HTR-8/SVneo (cell line): Measurements from ENCODE around the gene SLC5A6.
"Not testable (repeated sequence)": the region's sequence is repeated elsewhere in the genome, so short reads cannot be mapped to it uniquely, and the experiment has no call there.

Experiments
- DNase-seq: peaks from one replicate; pipeline ENCODE4 v3.0.0; 2011; ENCODE audit warnings: low spot score, mixed read lengths; ENCODE audit not compliant: insufficient read length
- FAIRE-seq: peaks from 2 replicates; lab custom pipeline; 2011; peaks lifted over from hg19 to GRCh38; lab: Jason Lieb, UNC

Gene SLC5A6

DNA sequence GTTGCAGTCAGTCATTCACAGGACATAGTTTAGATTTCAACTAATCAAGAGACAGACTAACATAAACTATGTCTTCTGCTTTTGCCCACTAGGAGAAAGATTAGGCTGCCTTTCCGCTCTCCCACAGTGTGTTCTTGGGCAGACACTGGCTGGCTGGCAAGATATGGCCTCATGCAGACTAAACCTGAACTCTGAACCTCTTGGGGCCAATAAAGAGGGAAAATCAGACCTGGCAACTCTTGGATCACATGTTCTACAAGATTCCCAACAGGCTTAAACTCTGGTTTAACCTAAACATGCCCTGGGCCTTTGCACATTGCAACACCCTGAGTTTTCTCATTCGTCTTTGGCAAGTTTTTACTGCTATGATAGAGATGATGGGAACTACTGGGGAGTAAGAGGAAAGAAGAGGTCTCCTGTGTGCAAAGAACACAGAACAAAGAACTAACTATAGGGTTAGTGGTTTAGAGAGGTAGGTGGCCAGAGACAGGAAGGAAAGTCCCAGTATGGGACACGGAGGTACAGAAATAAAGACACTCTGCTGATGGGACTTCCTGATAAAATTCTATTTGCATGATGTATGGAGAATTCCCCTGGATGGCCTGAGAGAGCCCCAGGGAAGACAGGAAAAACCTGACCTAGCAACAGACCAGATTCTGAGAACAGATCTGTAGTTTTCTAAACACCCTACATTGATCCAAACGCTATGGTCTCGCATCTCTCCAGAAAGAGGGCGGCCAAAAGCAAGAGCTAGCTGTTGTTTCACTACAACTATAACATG is 2.3 kb downstream of the SLC5A6 start:
- DNase-seq, result no peak
- peak; percentile 20 for FAIRE-seq

DNA sequence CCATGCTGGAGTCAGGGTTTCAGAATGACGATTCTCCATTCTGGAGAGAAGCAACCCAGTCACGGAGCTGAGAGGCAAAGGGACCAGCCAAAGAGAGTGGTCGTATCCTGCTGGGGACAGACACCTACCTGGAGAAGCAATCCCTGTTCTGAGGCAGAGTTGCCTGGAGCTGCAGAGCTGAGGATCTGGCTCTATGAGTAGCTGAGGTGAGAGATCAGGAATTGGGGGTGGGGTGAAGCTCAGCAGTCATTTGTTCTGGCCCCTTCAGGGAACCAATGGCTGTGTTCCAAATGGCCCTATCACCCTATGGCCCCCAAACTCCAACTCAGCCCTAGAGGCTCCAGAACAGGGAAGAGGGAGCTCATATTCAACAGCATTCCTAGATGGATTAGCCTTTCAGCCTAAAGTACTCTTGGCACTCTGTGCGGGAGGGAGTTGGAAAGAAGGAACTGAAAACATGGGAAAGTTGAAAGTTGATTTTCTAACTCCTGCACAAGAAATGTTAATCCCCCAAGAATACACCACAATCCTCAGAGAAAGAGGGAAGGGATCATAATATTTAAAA is 3.5 kb downstream of the SLC5A6 start:
- no peak for FAIRE-seq

DNA sequence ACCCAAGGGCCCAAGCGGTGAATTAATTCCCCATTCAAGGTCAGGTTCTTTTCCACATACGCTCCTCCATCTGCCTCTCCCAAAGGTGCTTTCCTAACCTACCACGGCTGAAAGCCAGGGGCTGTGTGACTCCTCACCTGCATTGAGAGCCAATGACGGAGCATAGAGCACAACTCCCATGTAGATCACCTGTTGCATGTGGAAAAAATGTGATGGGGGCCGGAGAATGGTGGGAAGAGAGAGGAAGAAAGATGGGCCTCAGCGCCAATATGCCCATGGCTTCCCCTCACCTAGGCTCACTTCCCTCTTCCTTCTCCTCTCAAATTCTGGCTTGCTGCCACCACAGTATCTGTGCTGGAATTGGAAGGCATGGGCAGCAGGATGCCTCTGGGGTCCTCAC is 5.7 kb downstream of the SLC5A6 start:
- FAIRE-seq, result no peak

More for the DNA sequence above, 3.5 kb downstream of the SLC5A6 start:
- no peak for DNase-seq

DNA sequence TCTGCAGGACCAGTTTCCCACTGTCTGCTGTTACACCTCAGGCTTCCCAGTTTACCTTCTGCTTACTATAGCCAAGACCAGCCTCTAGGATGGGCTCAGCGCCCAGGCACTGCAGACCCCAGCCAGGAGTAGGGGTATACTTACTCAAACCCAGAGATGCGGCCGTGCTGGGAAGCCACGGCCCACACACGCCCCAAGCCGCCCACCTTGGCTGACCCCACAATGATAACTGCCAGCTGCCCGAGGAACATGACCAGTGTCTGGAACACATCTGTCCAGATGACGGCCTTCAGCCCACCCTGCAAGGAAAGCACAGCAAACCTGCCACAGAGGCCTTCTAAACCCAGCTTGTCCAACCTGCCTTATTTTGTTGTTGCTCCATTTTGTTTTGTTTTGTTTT is 6.9 kb downstream of the SLC5A6 start:
- FAIRE-seq, result no peak

More for the DNA sequence above, 5.7 kb downstream of the SLC5A6 start:
- no peak for DNase-seq

DNA sequence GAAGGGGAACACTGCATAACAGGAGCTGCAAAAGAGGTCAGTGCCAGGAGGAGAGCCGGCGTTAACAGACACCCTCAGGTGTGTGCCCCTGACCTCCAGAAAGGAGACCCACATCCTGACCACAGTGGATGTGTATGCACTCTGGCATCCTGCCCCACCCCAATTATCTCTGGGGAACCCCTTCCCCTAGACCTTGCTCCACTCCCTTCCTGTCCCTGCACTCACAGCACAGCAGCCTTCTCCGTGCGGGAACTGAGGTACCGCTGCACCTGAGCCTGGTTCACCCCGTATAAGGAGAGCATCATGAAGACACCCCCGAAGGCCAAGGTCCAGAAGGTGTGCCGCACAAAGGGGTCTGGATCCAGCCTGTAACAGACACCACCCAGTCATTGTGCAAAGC is 7.5 kb downstream of the SLC5A6 start:
- no peak for FAIRE-seq

More for the DNA sequence above, 6.9 kb downstream of the SLC5A6 start:
- no peak for DNase-seq

DNA sequence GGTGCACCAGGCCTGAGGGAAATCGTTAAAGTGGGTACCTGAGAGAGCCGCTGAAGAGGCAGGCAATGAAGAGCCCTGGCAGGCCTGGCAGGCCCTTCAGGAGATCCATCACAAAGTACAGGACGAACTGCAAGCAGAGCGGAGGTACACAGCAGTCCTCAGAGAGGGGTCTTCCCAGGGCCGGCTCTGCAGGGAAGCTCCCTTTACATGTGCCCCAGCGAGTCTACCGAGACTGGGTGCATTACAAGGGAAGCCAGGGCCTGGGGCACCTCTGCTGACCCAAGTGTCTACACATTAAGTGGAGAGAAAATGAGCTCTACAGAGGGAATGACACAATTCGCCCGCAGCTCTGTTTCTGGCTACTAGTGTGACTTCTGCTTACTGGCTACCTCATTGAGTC is 8.3 kb downstream of the SLC5A6 start:
- no peak for FAIRE-seq

More for the DNA sequence above, 7.5 kb downstream of the SLC5A6 start:
- DNase-seq, result no peak

DNA sequence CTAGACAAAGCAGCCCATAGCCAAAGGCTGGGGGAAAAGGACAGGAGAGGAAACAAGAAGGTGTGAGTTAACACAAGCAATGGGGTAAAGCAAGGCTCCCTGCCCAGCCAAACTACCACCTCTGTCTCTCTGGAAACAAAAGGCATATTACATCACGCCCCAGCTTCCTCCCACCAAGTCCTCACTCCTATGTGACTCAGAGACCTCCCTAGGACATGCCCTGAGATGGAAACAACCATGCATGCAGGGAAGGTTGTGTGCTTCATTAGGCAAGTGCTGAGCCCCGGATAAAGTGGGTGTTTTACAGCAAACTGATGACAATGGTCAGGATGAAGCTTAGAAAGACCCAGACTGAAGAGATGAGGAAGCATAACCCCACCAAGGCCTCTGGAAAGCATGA is 9.2 kb downstream of the SLC5A6 start:
- no peak for DNase-seq
- FAIRE-seq, result no peak

More for the DNA sequence above, 8.3 kb downstream of the SLC5A6 start:
- DNase-seq, result no peak

DNA sequence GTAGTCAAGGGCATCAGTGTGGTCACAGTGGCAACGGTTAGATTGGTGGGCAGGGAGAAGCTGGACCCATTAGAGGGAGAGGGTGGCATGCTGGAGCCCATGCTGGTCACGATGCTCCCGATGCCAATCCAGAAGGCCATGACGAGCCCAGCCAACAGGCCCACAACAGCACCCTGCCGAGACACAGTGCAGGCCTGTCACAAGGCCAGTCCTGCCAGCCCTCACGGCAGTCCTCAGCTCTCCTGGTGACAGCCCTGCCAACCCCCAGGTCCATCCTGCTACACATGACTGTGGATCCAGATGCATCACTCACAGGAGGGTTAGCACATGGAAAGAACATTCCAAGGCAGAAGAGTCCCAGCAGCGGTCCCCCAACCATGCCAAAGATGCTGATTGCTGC is 10.4 kb downstream of the SLC5A6 start:
- no peak for FAIRE-seq
- no peak for DNase-seq

DNA sequence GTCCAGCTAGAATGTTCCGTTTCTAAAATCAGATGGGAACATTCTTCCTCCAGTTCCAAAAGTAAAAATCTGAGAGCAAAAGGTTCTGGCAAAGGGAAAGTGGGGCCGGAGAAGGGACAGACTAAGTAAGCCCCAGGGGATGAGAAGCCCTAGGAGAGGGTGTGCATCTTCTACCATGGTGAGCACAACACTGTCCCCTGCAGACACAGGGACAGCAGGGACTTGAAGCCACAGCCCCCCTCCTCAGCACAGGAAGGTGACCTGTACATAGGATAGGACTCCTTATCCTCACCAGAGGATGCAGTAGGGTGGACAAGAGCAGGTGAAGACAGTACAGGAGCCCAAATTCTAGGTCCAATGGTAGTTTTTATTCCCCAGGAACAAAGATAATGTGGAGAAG is 12.8 kb downstream of the SLC5A6 start:
- DNase-seq, result no peak
- no peak for FAIRE-seq

DNA sequence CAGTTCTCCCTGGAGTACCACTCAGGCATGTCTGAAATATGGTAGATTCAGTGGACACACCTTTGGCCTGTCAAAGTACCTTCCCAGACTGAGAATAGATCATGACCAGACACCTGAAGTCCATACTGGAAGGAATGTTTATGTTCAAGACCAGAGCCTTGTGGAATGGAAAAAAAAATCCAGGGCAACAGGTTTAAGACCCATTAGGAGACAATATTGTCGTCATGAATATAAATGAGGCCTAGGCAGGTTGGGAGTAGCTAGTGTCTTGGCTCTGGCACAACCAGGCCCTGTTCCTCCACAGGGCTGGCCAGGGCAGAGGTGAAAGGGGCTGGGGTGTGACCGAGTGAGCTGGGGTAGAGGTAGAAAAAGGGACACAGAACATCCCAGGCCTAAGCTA is 13.4 kb downstream of the SLC5A6 start:
- FAIRE-seq (no peak), DNase-seq (no peak)

DNA sequence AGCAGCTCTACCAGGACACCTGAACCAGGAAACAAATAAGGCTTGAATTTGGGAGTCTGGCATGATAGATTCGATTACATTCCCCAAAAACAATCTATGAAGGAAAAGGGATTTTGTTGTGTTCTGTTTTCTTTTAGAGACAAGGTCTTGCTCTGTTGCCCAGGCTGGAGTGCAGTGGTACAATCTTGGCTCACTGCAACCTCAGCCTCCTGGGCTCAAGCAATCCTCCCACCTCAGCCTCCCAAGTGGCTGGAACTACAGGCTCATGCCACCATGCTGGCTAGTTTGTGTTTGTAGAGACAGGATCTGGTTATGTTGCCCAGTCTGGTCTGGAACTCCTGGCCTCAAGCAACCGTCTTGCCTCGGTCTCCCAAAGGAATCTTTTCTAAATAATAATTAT is 14.0 kb downstream of the SLC5A6 start:
- not testable (repeated sequence) for FAIRE-seq, DNase-seq

DNA sequence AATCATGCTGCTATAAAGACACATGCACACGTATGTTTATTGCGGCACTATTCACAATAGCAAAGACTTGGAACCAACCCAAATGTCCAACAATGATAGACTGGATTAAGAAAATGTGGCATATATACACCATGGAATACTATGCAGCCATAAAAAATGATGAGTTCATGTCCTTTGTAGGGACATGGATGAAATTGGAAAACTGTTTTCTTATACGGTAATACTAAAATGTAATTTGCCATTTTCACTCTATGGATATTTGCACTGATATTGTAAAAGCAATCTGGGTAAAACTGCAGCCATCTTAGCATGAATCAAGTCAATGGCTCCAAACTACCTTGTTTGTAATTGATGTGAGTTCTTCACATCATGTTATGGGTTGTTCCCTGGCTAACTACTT is 16.3 kb downstream of the SLC5A6 start:
- FAIRE-seq, DNase-seq: not testable (repeated sequence)

DNA sequence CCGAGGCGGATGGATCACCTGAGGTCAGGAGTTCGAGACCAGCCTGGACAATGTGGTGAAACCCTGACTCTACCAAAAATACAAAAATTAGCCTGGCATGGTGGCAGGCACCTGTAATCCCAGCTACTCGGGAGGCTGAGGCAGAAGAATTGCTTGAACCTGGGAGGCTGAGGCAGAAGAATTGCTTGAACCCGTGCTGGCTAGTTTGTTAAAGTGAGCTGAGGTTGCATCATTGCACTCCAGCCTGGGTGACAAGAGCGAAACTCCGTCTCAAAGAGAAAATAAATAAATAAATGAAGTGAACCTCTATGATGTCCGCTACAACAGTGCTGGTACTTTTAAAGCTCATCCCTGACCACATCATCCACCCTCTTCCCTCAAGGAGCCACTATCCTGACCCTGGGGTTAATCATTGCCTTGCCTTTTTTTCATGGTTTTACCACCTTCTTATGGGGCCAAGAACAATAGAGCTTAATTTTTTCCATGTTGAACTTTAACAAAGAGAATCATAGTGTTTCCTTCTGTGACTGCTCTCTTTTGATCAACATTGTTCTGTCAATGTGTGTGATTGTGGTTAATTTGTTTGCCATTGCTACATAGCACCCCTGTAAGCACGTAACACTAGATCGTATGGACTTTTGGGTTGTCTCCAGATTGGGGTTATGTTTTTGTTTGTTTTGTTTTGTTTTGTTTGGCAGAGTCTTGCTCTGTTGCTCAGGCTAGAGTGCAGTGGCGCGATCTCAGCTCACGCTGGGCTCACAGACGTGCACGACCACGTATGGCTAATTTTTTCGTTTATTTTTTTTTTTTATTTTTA is 17.3 kb downstream of the SLC5A6 start:
- DNase-seq (no peak), FAIRE-seq (no peak)

DNA sequence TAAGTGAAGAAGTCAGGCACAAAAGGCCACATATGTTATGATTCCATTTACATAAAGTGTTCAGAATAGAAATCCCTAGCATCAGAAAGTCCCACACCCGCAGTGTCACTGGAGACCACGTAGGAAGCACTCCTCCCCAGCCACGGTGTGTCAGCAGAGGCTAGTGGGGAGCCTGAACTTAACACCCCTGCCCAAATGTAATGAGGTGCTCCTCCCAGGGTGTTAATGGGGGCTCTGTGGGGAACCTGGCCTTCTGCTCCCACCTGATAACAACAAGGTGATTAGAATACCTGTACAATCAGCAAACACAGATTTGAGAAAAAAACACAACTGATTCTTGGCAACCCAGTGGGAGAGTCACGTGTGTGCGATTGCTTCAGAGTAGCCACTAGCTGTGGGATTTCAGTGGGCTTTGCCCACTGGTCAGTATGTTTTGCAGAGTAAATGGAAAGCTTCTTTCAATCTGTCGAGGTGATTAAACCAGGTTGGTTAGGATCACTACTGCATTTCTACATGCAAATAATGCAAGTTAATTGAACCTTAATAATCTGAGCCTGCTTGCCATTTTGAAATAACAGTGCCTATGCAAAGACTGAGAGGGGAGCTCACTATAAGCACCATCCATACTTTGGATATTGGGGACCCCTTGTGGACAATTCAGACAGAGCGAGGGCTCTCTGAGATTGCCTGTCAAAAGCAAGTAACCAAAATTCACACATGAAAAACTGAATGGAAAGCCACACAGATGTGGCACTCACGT is 20.8 kb downstream of the SLC5A6 start:
- DNase-seq (peak; percentile 80), FAIRE-seq (no peak)

DNA sequence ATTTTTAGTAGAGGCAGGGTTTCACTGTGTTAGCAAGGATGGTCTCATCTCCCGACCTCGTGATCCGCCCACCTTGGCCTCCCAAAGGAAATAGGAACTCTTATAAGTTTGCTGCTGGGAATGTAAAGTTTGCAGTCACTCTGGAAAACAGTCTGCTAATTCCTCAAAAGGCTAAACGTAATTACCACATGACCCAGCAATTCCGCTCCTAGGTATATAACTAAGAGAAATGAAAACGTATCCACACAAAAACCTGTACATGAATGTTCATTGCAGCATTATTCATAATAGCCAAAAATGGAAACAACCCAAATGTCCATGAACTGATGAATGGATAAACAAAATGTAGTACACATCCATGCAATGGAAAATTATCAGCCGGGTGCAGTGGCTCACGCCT is 22.1 kb downstream of the SLC5A6 start:
- DNase-seq (no peak), FAIRE-seq (no peak)

DNA sequence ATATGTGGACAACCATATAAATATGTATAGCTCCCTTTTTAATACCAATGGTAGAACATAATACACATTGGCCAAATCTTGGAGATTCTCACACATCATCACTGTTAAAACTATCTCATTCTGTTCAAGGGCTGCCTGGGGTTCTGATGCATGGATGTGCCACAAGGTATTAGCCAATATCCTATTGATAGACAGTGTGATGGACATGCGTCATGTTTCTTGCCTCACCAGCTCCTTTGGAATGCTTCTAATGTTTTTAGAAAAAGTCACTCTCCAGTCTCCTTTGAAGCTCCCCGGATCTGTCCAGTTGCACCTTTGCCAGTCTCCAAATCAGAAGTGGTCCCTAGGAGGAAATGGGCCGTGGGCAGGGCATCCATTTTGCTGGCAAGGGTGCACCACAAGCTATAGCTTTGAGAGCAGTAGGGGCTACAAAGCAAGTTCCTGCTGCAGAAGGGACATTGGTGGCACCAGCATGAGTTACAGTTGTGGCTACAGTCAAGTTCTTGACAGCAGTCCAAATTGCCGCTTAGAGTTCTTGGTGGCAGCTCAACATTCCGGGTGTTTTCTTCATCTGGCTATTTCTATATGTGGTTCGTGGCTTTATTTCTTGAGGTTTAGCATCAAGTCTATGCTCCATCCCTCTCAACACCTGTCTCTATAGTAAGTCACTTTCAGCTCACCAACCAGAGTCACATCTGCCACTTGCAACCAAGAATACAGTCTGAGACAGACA is 25.3 kb downstream of the SLC5A6 start:
- DNase-seq (no peak), FAIRE-seq (no peak)

DNA sequence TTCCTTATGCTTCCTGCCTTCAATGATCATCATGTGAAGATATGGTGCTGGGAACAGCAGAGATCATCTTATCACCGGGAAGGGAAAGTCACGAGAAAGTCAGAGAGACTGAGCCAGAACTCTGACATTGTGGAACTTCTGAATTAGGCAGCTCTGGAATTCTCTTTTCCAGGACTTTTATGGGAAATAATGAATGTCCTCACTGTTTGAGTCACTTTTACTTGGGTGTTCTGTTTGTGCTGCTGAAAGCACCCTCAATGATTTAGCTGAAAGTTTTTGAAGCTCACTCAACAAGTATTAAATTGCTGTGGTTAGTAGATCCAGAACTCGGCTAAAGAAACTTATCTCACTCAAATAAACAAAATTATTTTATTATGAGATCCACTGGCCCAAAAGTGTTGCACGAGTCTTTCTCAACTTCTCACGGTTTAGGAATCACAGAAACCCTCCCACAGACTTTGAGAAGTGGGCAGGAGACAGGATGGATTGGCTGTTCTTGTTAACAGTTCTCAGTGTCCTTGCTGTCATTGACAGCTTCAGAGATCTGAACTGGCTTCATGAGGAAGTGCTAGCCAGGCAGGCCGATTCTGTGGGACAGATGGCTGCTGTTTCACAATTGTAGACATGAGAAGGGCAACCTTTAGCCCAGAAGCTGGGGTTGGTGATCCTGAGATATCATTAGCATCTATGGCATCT is 26.6 kb downstream of the SLC5A6 start:
- no peak for FAIRE-seq
- DNase-seq, result no peak

DNA sequence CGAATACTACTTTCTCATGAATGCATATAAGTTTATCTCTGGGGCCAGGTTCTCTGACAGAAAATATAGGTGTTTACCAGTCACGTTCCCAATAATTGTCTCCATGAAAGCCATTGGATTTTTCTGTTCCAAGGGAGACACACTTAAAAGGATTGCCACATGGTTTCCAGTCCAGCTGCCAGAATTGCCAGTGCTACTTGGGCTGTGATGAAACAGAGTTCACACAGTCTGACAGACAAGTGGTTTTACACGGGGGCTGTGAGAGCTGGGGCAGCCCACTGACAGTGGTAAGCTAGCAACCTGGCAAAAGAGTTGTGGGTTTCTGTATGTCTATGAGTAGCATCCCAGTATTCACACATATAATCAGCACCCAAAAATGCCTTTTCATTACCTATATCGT is 28.0 kb downstream of the SLC5A6 start:
- DNase-seq (no peak), FAIRE-seq (no peak)

DNA sequence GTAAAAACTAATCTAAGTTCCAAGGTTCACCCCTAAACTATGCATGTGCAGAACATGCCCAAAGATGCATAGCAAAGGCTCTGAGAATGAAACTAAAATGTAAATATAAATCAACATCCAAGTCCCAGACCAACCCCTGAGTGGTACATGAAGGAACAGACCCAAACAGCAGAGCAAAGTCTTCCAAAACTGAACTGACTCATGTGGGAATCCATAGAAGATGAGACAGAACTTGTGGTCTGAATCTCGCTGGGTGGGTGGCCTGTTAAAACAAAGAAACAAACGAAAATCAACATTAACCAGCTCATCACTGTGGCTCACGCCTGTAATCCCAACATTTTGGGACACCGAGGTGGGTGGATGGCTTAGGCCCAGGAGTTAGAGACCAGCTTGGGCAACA is 29.7 kb downstream of the SLC5A6 start:
- FAIRE-seq (no peak), DNase-seq (no peak)
